Measurements from ENCODE around the gene RSPO4. TPM values are rescaled to one million over a fixed set of nuclear protein-coding genes. Genes with fewer than 3 reads are reported as not detected.

RSPO4 gene
- total RNA-seq, 1 donor from 2014 or later: 0.26 TPM

GRCh38 chr20:910132-910869, 91.8 kb downstream of the RSPO4 start:
- no peak for DNase-seq (ENCODE audit: low spot score)

- DNase-seq (ENCODE audit: low spot score): no peak
These were observed 92.5 kb downstream of the RSPO4 start for GRCh38 chr20:909641-910040.

Other genes with a start within 250 kb of the RSPO4 start
- 7.5 TPM for gene SLC52A3, start 233.8 kb downstream of the RSPO4 start, total RNA-seq
- 16.1 TPM for gene FAM110A, start 168.6 kb downstream of the RSPO4 start, total RNA-seq
- gene ANGPT4, start 86.0 kb downstream of the RSPO4 start, total RNA-seq: 0.20 TPM
- 138 TPM for gene PSMF1, start 116.3 kb upstream of the RSPO4 start, total RNA-seq
- 2.0 TPM for gene TMEM74B, start 182.7 kb upstream of the RSPO4 start, total RNA-seq
- 0.66 TPM for gene C20orf202, start 201.1 kb upstream of the RSPO4 start, total RNA-seq
- gene RAD21L1, start 223.7 kb upstream of the RSPO4 start, total RNA-seq: not detected

Data from mucosa of gallbladder (tissue), 1 donor.